Hepatocyte (in vitro differentiated cells): ENCODE data around the gene HMCN1. TPM values are rescaled to one million over a fixed set of nuclear protein-coding genes. Genes with fewer than 3 reads are reported as not detected.

Source experiments
- DNase-seq: peaks from one replicate; pipeline ENCODE4 v3.0.0-alpha.2; 2016; ENCODE audit warnings: low spot score
- H2AFZ ChIP-seq: fragments of 200-600 bp; sonication (generic); 2 replicates; pipeline ENCODE4 v1.6.0; 2016; ENCODE audit warnings: antibody characterized with exemption, mild to moderate bottlenecking
- H3K27ac ChIP-seq: fragments of 200-600 bp; sonication (generic); 2 replicates; pipeline ENCODE4 v1.5.1; 2016; ENCODE audit warnings: mild to moderate bottlenecking
- H3K27me3 ChIP-seq: fragments of 200-600 bp; sonication (generic); 2 replicates; pipeline ENCODE4 v1.6.1; 2016
- H3K36me3 ChIP-seq: fragments of 200-600 bp; sonication (generic); replicated peaks from 2 replicates; pipeline ENCODE4 v1.5.1; 2016; ENCODE audit warnings: low read depth; ENCODE audit not compliant: insufficient read depth
- H3K4me1 ChIP-seq: fragments of 200-600 bp; sonication (generic); 2 replicates; pipeline ENCODE4 v1.5.1; 2016; ENCODE audit warnings: mild to moderate bottlenecking, moderate library complexity; ENCODE audit not compliant: insufficient read depth
- H3K4me2 ChIP-seq: fragments of 200-600 bp; sonication (generic); 2 replicates; pipeline ENCODE4 v1.6.0; 2016
- H3K4me3 ChIP-seq: fragments of 200-600 bp; sonication (generic); 2 replicates; pipeline ENCODE4 v1.5.1; 2016; ENCODE audit warnings: mild to moderate bottlenecking
- H3K79me2 ChIP-seq: fragments of 200-600 bp; sonication (generic); 2 replicates; pipeline ENCODE4 v1.6.0; 2017; ENCODE audit warnings: mild to moderate bottlenecking
- H3K9me2 ChIP-seq: fragments of 200-600 bp; sonication (generic); replicated peaks from 2 replicates; pipeline ENCODE4 v1.6.0; 2017; ENCODE audit warnings: mild to moderate bottlenecking; ENCODE audit not compliant: insufficient read depth
- H3K9me3 ChIP-seq: fragments of 200-600 bp; sonication (generic); 2 replicates; pipeline ENCODE4 v1.5.1; 2016; ENCODE audit warnings: low read depth, mild to moderate bottlenecking
- H4K20me1 ChIP-seq: fragments of 200-600 bp; sonication (generic); 2 replicates; pipeline ENCODE4 v1.6.0; 2016; ENCODE audit warnings: mild to moderate bottlenecking; ENCODE audit not compliant: insufficient read depth, poor library complexity, severe bottlenecking
- EZH2 ChIP-seq: fragments of 200-600 bp; sonication (generic); IDR thresholded peaks from 2 replicates; pipeline ENCODE4 v1.6.1; 2016; ENCODE audit warnings: antibody characterized with exemption, mild to moderate bottlenecking, borderline replicate concordance
- EZH2phosphoT487 ChIP-seq: fragments of 200-600 bp; sonication (generic); IDR thresholded peaks from one replicate; pipeline ENCODE4 v1.6.1; 2018; ENCODE audit warnings: antibody characterized with exemption, mild to moderate bottlenecking, low read depth, moderate library complexity; ENCODE audit not compliant: unreplicated experiment, severe bottlenecking
- WGBS: methylation state at CpG from one replicate; pipeline ENCODE4 v1.1.6; 2016; ENCODE audit warnings: low lambda C conversion rate; ENCODE audit errors: missing lambda C conversion rate; 5-methylcytosine and 5-hydroxymethylcytosine counted together
- polyA plus RNA-seq: library from polyadenylated mRNA; unstranded; fragments of >200 nt; fragmentation: Nextera tagmentation; extraction: Ambion mirVana; gene quantifications from 2 replicates; pipeline ENCODE4 v1.2.1, GENCODE V29; 2016
- total RNA-seq: library from RNA; depleted of rRNA; stranded (reverse); fragments of >200 nt; gene quantifications from 2 replicates; pipeline ENCODE4 v1.2.3, GENCODE V29; 2014
- TF ChIP-seq, protein P1 (sequence below): fragments of 200-600 bp; sonication (generic); IDR thresholded peaks from 2 replicates; pipeline ENCODE4 v1.5.1; 2016; ENCODE audit warnings: antibody characterized with exemption, mild to moderate bottlenecking; ENCODE audit not compliant: poor library complexity

The HMCN1 gene
- total and polyA plus RNA-seq, 2 experiments from 2014 or later: 2.3 to 13.4 TPM

DNA sequence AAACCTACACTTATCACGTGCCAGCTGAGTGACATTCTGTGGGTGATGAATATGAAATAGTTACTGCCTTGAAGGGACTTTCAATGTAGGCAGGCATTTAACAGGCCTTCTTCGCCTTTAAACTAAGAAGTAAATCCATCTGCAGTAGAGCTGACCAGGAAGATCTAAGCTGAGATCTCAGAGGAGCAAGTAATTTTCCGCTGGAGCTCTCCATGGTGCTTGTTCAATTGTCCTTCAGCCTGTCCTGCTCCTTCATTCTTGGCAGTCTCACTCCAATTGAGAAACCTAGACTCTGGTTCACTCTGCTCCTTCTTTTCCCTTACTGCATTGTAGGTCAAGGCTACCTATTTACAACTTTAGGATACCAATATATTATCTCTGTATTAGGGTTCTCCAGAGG lies 183.5 kb downstream of the HMCN1 start:
- no peak overlapping the region for H3K27ac ChIP-seq
- H3K36me3 ChIP-seq: no peaks in the 10 kb centered on the region
- H3K9me2 ChIP-seq: no peaks in the 10 kb centered on the region
- no peaks in the 10 kb centered on the region for H3K27me3 ChIP-seq
- 75% methylated on average over 3 of the region's 3 CpGs for WGBS
- peak; percentile 60 for DNase-seq
- TF ChIP-seq EZH2: no peak
- TF ChIP-seq EZH2phosphoT487: no peak
- H3K79me2 ChIP-seq: no peaks in the 10 kb centered on the region
- H3K4me2 ChIP-seq: no peak overlapping the region
- no peaks in the 10 kb centered on the region for H4K20me1 ChIP-seq
- no peaks in the 10 kb centered on the region for H3K4me1 ChIP-seq
- H3K4me3 ChIP-seq: no peak overlapping the region
- no peak overlapping the region for H2AFZ ChIP-seq
- H3K9me3 ChIP-seq: no peaks in the 10 kb centered on the region

DNA sequence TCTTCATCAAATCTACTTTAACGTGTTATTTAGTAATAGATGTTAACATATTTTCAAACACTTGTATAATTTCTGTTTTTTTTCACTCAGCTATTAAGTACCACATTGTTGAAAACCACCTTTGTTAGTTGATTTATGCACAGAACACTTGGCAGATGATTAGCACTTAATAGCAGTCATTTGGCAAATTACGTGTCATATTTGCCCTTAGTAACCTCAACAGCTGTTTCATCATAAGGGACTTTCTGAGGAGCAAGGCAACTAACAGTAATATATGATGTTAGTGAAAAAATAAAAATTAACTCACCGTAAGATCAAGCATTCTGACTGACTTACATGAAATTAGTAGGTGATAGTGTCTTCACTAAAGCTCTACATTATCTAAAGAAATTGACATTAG lies 186.4 kb downstream of the HMCN1 start:
- Histone ChIP-seq H3K9me2 (no peaks in the 10 kb centered on the region), H3K4me1 (no peaks in the 10 kb centered on the region), H3K79me2 (no peaks in the 10 kb centered on the region), H3K9me3 (no peaks in the 10 kb centered on the region), H4K20me1 (no peaks in the 10 kb centered on the region), H3K27me3 (no peaks in the 10 kb centered on the region), H3K36me3 (no peaks in the 10 kb centered on the region), H2AFZ (no peak overlapping the region), H3K27ac (no peak overlapping the region), H3K4me2 (no peak overlapping the region), H3K4me3 (no peak overlapping the region)
- WGBS: 86% methylated on average over 3 of the region's 3 CpGs
- TF ChIP-seq, protein P1, sequence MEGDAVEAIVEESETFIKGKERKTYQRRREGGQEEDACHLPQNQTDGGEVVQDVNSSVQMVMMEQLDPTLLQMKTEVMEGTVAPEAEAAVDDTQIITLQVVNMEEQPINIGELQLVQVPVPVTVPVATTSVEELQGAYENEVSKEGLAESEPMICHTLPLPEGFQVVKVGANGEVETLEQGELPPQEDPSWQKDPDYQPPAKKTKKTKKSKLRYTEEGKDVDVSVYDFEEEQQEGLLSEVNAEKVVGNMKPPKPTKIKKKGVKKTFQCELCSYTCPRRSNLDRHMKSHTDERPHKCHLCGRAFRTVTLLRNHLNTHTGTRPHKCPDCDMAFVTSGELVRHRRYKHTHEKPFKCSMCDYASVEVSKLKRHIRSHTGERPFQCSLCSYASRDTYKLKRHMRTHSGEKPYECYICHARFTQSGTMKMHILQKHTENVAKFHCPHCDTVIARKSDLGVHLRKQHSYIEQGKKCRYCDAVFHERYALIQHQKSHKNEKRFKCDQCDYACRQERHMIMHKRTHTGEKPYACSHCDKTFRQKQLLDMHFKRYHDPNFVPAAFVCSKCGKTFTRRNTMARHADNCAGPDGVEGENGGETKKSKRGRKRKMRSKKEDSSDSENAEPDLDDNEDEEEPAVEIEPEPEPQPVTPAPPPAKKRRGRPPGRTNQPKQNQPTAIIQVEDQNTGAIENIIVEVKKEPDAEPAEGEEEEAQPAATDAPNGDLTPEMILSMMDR: no peak
- TF ChIP-seq EZH2phosphoT487: no peak
- no peak for TF ChIP-seq EZH2
- no peak for DNase-seq

DNA sequence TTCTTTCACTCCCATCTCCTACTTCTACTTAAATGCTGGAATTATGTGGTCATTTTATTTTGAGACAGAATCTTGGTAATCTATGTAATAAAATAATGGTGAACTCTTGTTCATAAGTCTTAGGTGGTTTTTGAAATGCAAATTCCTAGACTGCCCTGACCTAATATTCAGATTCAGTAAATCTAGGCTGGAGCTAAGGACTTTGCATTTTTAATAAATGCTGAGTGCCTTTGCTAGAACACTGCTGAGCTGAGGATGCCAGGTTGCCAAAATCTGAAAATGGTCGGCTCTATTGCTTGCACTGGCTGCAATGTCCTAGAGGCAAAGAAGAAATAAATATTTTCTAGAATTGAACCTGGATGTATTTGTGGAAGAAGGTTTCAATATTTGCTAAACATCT lies 187.4 kb downstream of the HMCN1 start:
- H3K79me2 ChIP-seq: no peaks in the 10 kb centered on the region
- H3K36me3 ChIP-seq: no peaks in the 10 kb centered on the region
- H3K4me3 ChIP-seq: no peak overlapping the region
- no peaks in the 10 kb centered on the region for H3K9me3 ChIP-seq
- H3K4me1 ChIP-seq: no peaks in the 10 kb centered on the region
- H3K27me3 ChIP-seq: no peaks in the 10 kb centered on the region
- no peak overlapping the region for H3K27ac ChIP-seq
- H3K4me2 ChIP-seq: no peak overlapping the region
- no peak overlapping the region for H2AFZ ChIP-seq
- no peaks in the 10 kb centered on the region for H3K9me2 ChIP-seq
- H4K20me1 ChIP-seq: no peaks in the 10 kb centered on the region
- 93% methylated on average over 1 of the region's 1 CpG for WGBS
- TF ChIP-seq, protein P1: no peak
- no peak for TF ChIP-seq EZH2
- TF ChIP-seq EZH2phosphoT487: no peak
- no peak for DNase-seq

DNA sequence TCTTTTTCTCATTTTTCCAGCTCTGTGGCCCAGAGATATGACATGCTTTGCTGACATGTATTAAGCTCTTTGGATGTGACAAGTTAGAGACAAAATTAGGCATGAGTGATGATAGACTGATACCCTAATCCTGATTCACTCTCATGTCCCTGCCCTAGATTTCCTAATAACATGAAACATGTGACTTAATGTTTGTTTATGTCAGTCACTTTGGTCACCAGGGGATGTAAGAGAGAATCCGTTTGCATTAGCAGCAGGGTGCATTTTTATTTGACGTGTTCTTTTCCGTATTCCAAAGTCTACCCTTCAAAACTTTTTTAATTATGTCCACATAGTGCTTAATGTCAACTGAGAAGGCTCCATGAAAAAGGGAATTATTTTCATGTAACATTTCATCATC lies 192.4 kb downstream of the HMCN1 start:
- Histone ChIP-seq H3K4me2 (no peak overlapping the region), H3K27ac (no peak overlapping the region), H4K20me1 (no peaks in the 10 kb centered on the region), H3K9me2 (no peaks in the 10 kb centered on the region), H3K4me1 (no peaks in the 10 kb centered on the region), H3K4me3 (no peak overlapping the region), H3K36me3 (no peaks in the 10 kb centered on the region), H2AFZ (no peak overlapping the region), H3K27me3 (no peaks in the 10 kb centered on the region), H3K79me2 (no peaks in the 10 kb centered on the region), H3K9me3 (no peaks in the 10 kb centered on the region)
- TF ChIP-seq, protein P1: no peak
- TF ChIP-seq EZH2phosphoT487 (no peak), EZH2 (no peak)
- WGBS: 41% methylated on average over 3 of the region's 3 CpGs
- DNase-seq: no peak
